Prostate gland (tissue), 2 donors: Measurements from ENCODE around the gene NABP1. TPM values are rescaled to one million over a fixed set of nuclear protein-coding genes. Genes with fewer than 3 reads are reported as not detected.

Experiments used
- DNase-seq: peaks from one replicate; pipeline ENCODE4 v3.0.0-alpha.2; 2019; ENCODE audit warnings: low spot score
- H3K27ac ChIP-seq, 2 donors: fragments of 200-600 bp; sonication (generic); 2 replicates each; pipeline ENCODE4 v1.5.1; 2017 to 2019
- H3K27me3 ChIP-seq: fragments of 200-600 bp; sonication (generic); replicated peaks from 2 replicates; pipeline ENCODE4 v1.5.1; 2019; ENCODE audit not compliant: insufficient read depth
- H3K36me3 ChIP-seq, 2 donors: fragments of 200-600 bp; sonication (generic); 1 replicate in 1 of 2; 2 replicates in 1 of 2; pipeline versions ENCODE4 v1.5.1 to v1.8.1; 2017 to 2019
- H3K4me1 ChIP-seq: fragments of 200-600 bp; sonication (generic); replicated peaks from 2 replicates; pipeline ENCODE4 v1.5.1; 2019
- H3K4me3 ChIP-seq, 2 donors: fragments of 200-600 bp; sonication (generic); 2 replicates each; pipeline ENCODE4 v1.5.1; 2017 to 2019
- H3K9me3 ChIP-seq: fragments of 200-600 bp; sonication (generic); 2 replicates; pipeline ENCODE4 v1.5.1; 2017
- CTCF ChIP-seq, 4 experiments: fragments of 200-600 bp in 2 of 4; fragments of 450-650 bp in 2 of 4; sonication (generic) in 2 of 4; IDR thresholded peaks; 1 replicate in 3 of 4; 2 replicates in 1 of 4; pipeline ENCODE4 v1.5.1; 2016 to 2019; ENCODE audit warnings: antibody characterized with exemption in 4 of 4, mild to moderate bottlenecking in 2 of 4, moderate library complexity in 2 of 4
- POLR2A ChIP-seq: fragments of 450-650 bp; IDR thresholded peaks from one replicate; pipeline ENCODE4 v1.6.1; 2016; ENCODE audit warnings: antibody characterized with exemption, mild to moderate bottlenecking
- POLR2AphosphoS5 ChIP-seq: sonication (generic); formaldehyde crosslinking; IDR thresholded peaks from one replicate; pipeline ENCODE4 v1.6.1; 2017; ENCODE audit warnings: antibody characterized with exemption
- WGBS: methylation state at CpG from one replicate; pipeline ENCODE4 v1.1.5; 2018; 5-methylcytosine and 5-hydroxymethylcytosine counted together
- intact Hi-C: fragments of 100-400 bp; cut with DNase I; formaldehyde crosslinking; loops from one replicate; pipeline ENCODE4 v1.14.2; 2022
- total RNA-seq, 2 donors: library from RNA; depleted of rRNA; stranded (reverse); fragments of >200 nt; gene quantifications; one replicate each; pipeline ENCODE4 v1.1.0, GENCODE V29; 2016

NABP1 gene
- total RNA-seq, 2 donors from 2014 or later = 3.8 to 28.3 TPM

GRCh38 chr2:191705084-191705483, 27.1 kb downstream of the NABP1 start:
- no peak overlapping the region for H3K27ac ChIP-seq
- 77% methylated on average over 4 of the region's 4 CpGs for WGBS
- no peaks in the 10 kb centered on the region for H3K36me3 ChIP-seq
- intact Hi-C loops = no loop called here
- no peaks in the 10 kb centered on the region for H3K9me3 ChIP-seq
- no peaks in the 10 kb centered on the region for H3K4me1 ChIP-seq
- TF ChIP-seq CTCF (IDR thresholded peaks at IDR 0.05) (no peak), POLR2A (no peak), POLR2AphosphoS5 (no peak)
- no peak overlapping the region for H3K4me3 ChIP-seq
- no peak for DNase-seq
- no peaks in the 10 kb centered on the region for H3K27me3 ChIP-seq

DNA sequence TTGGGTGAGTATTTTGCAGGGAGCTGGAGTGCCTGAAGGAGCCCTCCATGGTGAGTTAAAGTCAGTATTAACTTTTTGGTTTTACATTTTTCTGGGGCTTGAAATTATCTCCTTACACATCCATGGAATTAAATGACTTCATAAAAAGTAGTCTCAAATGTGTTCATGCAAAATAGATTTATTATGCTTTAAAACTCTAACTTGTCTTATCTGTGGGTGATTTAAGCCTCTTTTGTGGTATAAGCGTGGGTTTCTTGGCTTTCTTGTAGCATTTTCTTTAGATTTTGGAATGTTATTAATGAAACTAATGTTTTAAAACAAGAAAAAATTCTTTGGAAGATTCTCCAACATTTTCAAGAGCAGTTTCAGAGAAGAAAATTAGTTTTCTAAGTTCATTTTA, 27.8 kb downstream of the NABP1 start:
- Histone ChIP-seq H3K4me3 (no peak overlapping the region), H3K27me3 (no peaks in the 10 kb centered on the region), H3K9me3 (no peaks in the 10 kb centered on the region), H3K27ac (no peak overlapping the region), H3K4me1 (no peaks in the 10 kb centered on the region), H3K36me3 (no peaks in the 10 kb centered on the region)
- intact Hi-C loops = no loop called here
- TF ChIP-seq POLR2A (no peak), POLR2AphosphoS5 (no peak), CTCF (IDR thresholded peaks at IDR 0.05) (no peak)
- DNase-seq = no peak
- WGBS = 59% methylated on average over 1 of the region's 1 CpG

- Histone ChIP-seq H3K27ac (no peak overlapping the region), H3K36me3 (no peaks in the 10 kb centered on the region), H3K9me3 (no peaks in the 10 kb centered on the region), H3K4me3 (no peak overlapping the region), H3K27me3 (no peaks in the 10 kb centered on the region), H3K4me1 (no peaks in the 10 kb centered on the region)
- no peak for DNase-seq
- TF ChIP-seq POLR2A (no peak), CTCF (IDR thresholded peaks at IDR 0.05) (no peak), POLR2AphosphoS5 (no peak)
- intact Hi-C loops = no loop called here
- WGBS = 90% methylated on average over 2 of the region's 2 CpGs
Measured at GRCh38 chr2:191706791-191707190, 28.9 kb downstream of the NABP1 start.

DNA sequence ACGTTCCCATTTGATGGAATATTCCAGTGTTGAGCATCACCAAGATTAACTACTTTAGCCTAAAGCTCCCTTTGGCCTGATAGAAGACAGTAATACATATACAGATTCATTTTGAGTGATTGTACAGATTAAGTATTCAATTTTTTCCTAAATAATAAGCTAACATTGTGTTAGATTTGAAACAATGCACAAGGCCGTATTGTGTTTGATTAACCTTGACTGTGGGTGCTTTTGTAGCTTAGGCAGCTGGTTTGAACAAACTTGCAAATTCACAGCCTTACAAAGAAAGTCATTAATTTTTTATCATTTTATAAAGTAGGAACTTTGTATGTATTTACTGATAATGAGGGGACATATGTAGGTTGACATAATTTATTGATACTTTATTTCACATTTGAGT, 29.6 kb downstream of the NABP1 start:
- intact Hi-C loops = no loop called here
- no peak overlapping the region for H3K4me3 ChIP-seq
- TF ChIP-seq POLR2A (no peak), POLR2AphosphoS5 (no peak), CTCF (IDR thresholded peaks at IDR 0.05) (no peak)
- H3K27ac ChIP-seq = no peak overlapping the region
- no peak for DNase-seq
- no peaks in the 10 kb centered on the region for H3K4me1 ChIP-seq
- 91% methylated on average over 2 of the region's 2 CpGs for WGBS
- H3K36me3 ChIP-seq = no peaks in the 10 kb centered on the region
- no peaks in the 10 kb centered on the region for H3K27me3 ChIP-seq
- H3K9me3 ChIP-seq = no peaks in the 10 kb centered on the region

GRCh38 chr2:191710411-191710900, 32.5 kb downstream of the NABP1 start:
- intact Hi-C loops = no loop called here
- H3K4me1 ChIP-seq = no peaks in the 10 kb centered on the region

More at GRCh38 chr2:191710411-191710900, 32.5 kb downstream of the NABP1 start:
- no peaks in the 10 kb centered on the region for H3K27me3 ChIP-seq
- H3K36me3 ChIP-seq = no peaks in the 10 kb centered on the region
- H3K4me3 ChIP-seq = no peak overlapping the region
- TF ChIP-seq POLR2A (no peak), CTCF (IDR thresholded peaks at IDR 0.05) (no peak), POLR2AphosphoS5 (no peak)
- no peak for DNase-seq
- no peak overlapping the region for H3K27ac ChIP-seq
- no peaks in the 10 kb centered on the region for H3K9me3 ChIP-seq
- 96% methylated on average over 1 of the region's 1 CpG for WGBS
